HepG2 (cell line): Measurements from ENCODE around the gene RMI1. TPM values are rescaled to one million over a fixed set of nuclear protein-coding genes. Genes with fewer than 3 reads are reported as not detected.

Experiments used
- CREB1 ChIP-seq, 2 experiments: fragments of 450-650 bp in 1 of 2; IDR thresholded peaks; 2 replicates each; pipeline ENCODE4 v1.6.1; 2016 to 2017; ENCODE audit warnings: control low read depth in 1 of 2, mild to moderate bottlenecking in 1 of 2, missing compliant biosample characterization in 1 of 2, missing genetic modification characterization in 1 of 2
- DPF2 ChIP-seq: sonication (generic); formaldehyde crosslinking; IDR thresholded peaks from 2 replicates; pipeline ENCODE4 v1.4.0; 2020; ENCODE audit warnings: mild to moderate bottlenecking, low read depth, missing genetic modification reagents, borderline replicate concordance
- DR1 ChIP-seq: sonication (generic); formaldehyde crosslinking; IDR thresholded peaks from 2 replicates; pipeline ENCODE4 v1.8.0; 2021; ENCODE audit warnings: mild to moderate bottlenecking, missing genetic modification reagents, inconsistent platforms
- HOXD1 ChIP-seq: sonication (generic); formaldehyde crosslinking; IDR thresholded peaks from 2 replicates; pipeline ENCODE4 v1.5.0; 2020; ENCODE audit warnings: missing genetic modification reagents
- MTA1 ChIP-seq: sonication (generic); formaldehyde crosslinking; IDR thresholded peaks from 2 replicates; pipeline ENCODE4 v1.4.0; 2020; ENCODE audit warnings: missing genetic modification reagents, mild to moderate bottlenecking, borderline replicate concordance
- NRL ChIP-seq: sonication (generic); formaldehyde crosslinking; IDR thresholded peaks from 2 replicates; pipeline ENCODE4 v1.5.0; 2020; ENCODE audit warnings: missing genetic modification reagents, mild to moderate bottlenecking, moderate library complexity, borderline replicate concordance
- RBM39 ChIP-seq: fragments of 200-400 bp; formaldehyde crosslinking; IDR thresholded peaks from one replicate; pipeline ENCODE4 v1.6.1; 2018; ENCODE audit warnings: antibody characterized with exemption, mild to moderate bottlenecking, low read depth, low read length; ENCODE audit not compliant: poor library complexity, severe bottlenecking
- RCOR2 ChIP-seq: IDR thresholded peaks from 2 replicates; pipeline ENCODE4 v1.6.1; 2016; ENCODE audit warnings: missing biosample characterization, missing genetic modification reagents
- TARDBP ChIP-seq: sonication (generic); formaldehyde crosslinking; IDR thresholded peaks from 2 replicates; pipeline ENCODE4 v1.8.0; 2022; ENCODE audit warnings: mild to moderate bottlenecking, missing genetic modification reagents
- ZBTB1 ChIP-seq: sonication (generic); formaldehyde crosslinking; IDR thresholded peaks from 2 replicates; pipeline ENCODE4 v1.4.0; 2020; ENCODE audit warnings: missing genetic modification reagents, borderline replicate concordance
- ZNF138 ChIP-seq: sonication (generic); formaldehyde crosslinking; IDR thresholded peaks from 2 replicates; pipeline ENCODE4 v1.5.0; 2020; ENCODE audit warnings: mild to moderate bottlenecking, low read depth, missing genetic modification reagents
- ZNF512 ChIP-seq: sonication (generic); formaldehyde crosslinking; IDR thresholded peaks from 2 replicates; pipeline ENCODE4 v1.4.0; 2020; ENCODE audit warnings: mild to moderate bottlenecking, missing genetic modification reagents
- ZNF530 ChIP-seq: sonication (generic); formaldehyde crosslinking; IDR thresholded peaks from 2 replicates; pipeline ENCODE4 v1.5.0; 2020; ENCODE audit warnings: low read depth, mild to moderate bottlenecking, missing genetic modification reagents
- ZNF607 ChIP-seq: sonication (generic); formaldehyde crosslinking; IDR thresholded peaks from 2 replicates; pipeline ENCODE4 v1.5.1; 2020; ENCODE audit warnings: missing genetic modification reagents, mild to moderate bottlenecking, borderline replicate concordance
- ZNF746 ChIP-seq: sonication (generic); formaldehyde crosslinking; IDR thresholded peaks from 2 replicates; pipeline ENCODE4 v1.8.0; 2022; ENCODE audit warnings: mild to moderate bottlenecking, missing genetic modification reagents
- polyA plus RNA-seq, 8 experiments: library from polyadenylated mRNA; depleted of rRNA in 3 of 8; stranded (reverse) in 7 of 8; unstranded in 1 of 8; fragments of >200 nt; fragmentation: Illumina TruSeq in 4 of 8; extraction: Trizol in 4 of 8; gene quantifications; 2 replicates each; pipeline versions ENCODE4 v1.2.1 to v1.2.3, GENCODE V29; 2011 to 2016; ENCODE audit warnings: low read depth in 4 of 8, missing spikeins in 1 of 8, mixed read lengths in 1 of 8; ENCODE audit not compliant: insufficient read depth in 1 of 8
- total RNA-seq, 5 experiments: library from RNA; depleted of rRNA; stranded (reverse); fragments of >200 nt; fragmentation: Illumina TruSeq; extraction: Trizol; gene quantifications; 2 replicates each; pipeline ENCODE4 v1.2.3, GENCODE V29; 2016; ENCODE audit warnings: low read depth in 1 of 5
- TF ChIP-seq, protein P1 (sequence below): sonication (generic); formaldehyde crosslinking; IDR thresholded peaks from 2 replicates; pipeline ENCODE4 v1.4.0; 2020; ENCODE audit warnings: mild to moderate bottlenecking, low read depth, missing genetic modification reagents
- TF ChIP-seq, protein P2 (sequence below): sonication (generic); formaldehyde crosslinking; IDR thresholded peaks from 2 replicates; pipeline ENCODE4 v1.8.0; 2022; ENCODE audit warnings: mild to moderate bottlenecking, missing genetic modification reagents
- TF ChIP-seq, protein P3 (sequence below): sonication (generic); formaldehyde crosslinking; IDR thresholded peaks from 2 replicates; pipeline ENCODE4 v1.5.0; 2020; ENCODE audit warnings: missing genetic modification reagents
- TF ChIP-seq, protein P4 (sequence below): IDR thresholded peaks from 2 replicates; pipeline ENCODE4 v1.6.1; 2016; ENCODE audit warnings: missing compliant biosample characterization, missing genetic modification reagents, borderline replicate concordance
- TF ChIP-seq, protein P5 (sequence below): sonication (generic); formaldehyde crosslinking; IDR thresholded peaks from 2 replicates; pipeline ENCODE4 v1.4.0; 2020; ENCODE audit warnings: missing genetic modification reagents, borderline replicate concordance

RMI1 gene
- total and polyA plus RNA-seq, 2 of the 13 experiments (the other 11 are each of a cell fraction or from before 2014, with no cell fraction given): 0.54 to 3.7 TPM

DNA sequence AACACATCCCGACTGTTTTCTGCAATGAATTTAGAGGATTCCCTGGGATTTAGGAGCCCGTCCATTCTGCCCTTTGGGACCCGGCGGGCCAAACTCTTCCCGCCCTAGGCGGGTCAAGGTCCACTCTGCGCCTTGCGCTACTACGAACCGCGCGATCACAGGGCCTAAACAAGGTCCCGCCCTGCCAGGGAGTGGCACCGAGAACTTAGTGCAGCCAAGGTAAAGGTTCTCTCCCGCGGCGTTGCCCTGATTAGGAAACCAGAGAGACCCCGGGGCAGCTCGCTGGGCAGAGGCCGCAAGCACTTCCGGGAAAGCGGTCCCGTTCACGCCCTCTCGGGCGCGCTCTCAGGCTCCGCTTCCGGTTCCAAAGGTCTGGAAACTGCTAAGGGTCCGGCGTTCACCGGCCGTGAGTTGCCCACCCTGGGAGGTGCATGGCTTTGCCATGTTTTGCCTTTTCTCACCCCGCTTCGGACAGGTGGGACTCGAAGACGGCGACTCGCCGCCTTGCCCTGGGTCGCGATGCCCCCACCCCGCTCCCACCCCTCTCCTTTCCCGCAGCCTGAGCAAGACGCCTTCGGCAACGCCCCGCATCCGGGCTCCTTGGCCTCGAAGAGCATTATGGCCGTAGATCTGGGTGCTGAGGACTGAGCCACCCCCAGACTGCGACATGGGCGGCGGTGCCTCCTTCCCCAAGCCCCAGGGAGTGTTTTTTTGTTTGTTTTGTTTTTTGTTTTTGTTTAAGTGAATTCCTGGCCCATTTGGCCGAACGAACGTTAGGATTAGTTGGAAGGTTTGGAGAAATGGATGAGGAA, 24.0 kb upstream of the RMI1 start (continued):
- TF ChIP-seq ZBTB1 (CRISPR knock-in tag): no peak
- TF ChIP-seq DPF2: no peak
- 0 out of 2 replicates have a peak, but pooled peaks have one; percentile 29 for TF ChIP-seq ZNF530 (CRISPR knock-in tag)
- TF ChIP-seq CREB1 (IDR thresholded peaks at IDR 0.05): no peak
- TF ChIP-seq CREB1 (CRISPR knock-in tag; IDR thresholded peaks at IDR 0.05): peak; percentile 35; the same call in 1 of the 2 replicates
- TF ChIP-seq, protein P1, sequence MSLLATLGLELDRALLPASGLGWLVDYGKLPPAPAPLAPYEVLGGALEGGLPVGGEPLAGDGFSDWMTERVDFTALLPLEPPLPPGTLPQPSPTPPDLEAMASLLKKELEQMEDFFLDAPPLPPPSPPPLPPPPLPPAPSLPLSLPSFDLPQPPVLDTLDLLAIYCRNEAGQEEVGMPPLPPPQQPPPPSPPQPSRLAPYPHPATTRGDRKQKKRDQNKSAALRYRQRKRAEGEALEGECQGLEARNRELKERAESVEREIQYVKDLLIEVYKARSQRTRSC (CRISPR knock-in tag): no peak
- TF ChIP-seq MTA1 (CRISPR knock-in tag): peak; percentile 85; the same call in 1 of the 2 replicates
- TF ChIP-seq RBM39: peak; percentile 76
- TF ChIP-seq, protein P2, sequence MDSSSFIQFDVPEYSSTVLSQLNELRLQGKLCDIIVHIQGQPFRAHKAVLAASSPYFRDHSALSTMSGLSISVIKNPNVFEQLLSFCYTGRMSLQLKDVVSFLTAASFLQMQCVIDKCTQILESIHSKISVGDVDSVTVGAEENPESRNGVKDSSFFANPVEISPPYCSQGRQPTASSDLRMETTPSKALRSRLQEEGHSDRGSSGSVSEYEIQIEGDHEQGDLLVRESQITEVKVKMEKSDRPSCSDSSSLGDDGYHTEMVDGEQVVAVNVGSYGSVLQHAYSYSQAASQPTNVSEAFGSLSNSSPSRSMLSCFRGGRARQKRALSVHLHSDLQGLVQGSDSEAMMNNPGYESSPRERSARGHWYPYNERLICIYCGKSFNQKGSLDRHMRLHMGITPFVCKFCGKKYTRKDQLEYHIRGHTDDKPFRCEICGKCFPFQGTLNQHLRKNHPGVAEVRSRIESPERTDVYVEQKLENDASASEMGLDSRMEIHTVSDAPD (CRISPR knock-in tag): peak; percentile 77
- TF ChIP-seq RCOR2 (CRISPR knock-in tag): peak; percentile 33; the same call in 1 of the 2 replicates
- no peak; the same call in 1 of the 2 replicates for TF ChIP-seq ZNF512 (CRISPR knock-in tag)
- TF ChIP-seq, protein P3, sequence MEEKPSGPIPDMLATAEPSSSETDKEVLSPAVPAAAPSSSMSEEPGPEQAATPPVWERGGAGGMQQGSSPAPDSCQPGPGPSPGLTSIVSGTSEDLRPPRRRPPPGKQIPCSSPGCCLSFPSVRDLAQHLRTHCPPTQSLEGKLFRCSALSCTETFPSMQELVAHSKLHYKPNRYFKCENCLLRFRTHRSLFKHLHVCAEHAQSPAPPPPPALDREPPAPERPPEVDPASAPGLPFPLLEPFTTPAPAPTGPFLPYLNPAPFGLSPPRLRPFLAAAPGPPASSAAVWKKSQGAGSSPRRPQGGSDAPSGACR (CRISPR knock-in tag): peak; percentile 63; the same call in 1 of the 2 replicates
- peak; percentile 68 for TF ChIP-seq HOXD1 (CRISPR knock-in tag)
- peak; percentile 81 for TF ChIP-seq DR1 (CRISPR knock-in tag)
- TF ChIP-seq ZNF607 (CRISPR knock-in tag): 0 out of 2 replicates have a peak, but pooled peaks have one; percentile 67
- TF ChIP-seq ZNF746: peak; percentile 83; the same call in 1 of the 2 replicates
- peak; percentile 49; the same call in 1 of the 2 replicates for TF ChIP-seq TARDBP
- TF ChIP-seq, protein P4, sequence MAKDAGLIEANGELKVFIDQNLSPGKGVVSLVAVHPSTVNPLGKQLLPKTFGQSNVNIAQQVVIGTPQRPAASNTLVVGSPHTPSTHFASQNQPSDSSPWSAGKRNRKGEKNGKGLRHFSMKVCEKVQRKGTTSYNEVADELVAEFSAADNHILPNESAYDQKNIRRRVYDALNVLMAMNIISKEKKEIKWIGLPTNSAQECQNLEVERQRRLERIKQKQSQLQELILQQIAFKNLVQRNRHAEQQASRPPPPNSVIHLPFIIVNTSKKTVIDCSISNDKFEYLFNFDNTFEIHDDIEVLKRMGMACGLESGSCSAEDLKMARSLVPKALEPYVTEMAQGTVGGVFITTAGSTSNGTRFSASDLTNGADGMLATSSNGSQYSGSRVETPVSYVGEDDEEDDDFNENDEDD (CRISPR knock-in tag): peak; percentile 91
- TF ChIP-seq ZNF138 (CRISPR knock-in tag): no peak; the same call in 1 of the 2 replicates
- TF ChIP-seq NRL (CRISPR knock-in tag): peak; percentile 89; the same call in 1 of the 2 replicates
- TF ChIP-seq, protein P5, sequence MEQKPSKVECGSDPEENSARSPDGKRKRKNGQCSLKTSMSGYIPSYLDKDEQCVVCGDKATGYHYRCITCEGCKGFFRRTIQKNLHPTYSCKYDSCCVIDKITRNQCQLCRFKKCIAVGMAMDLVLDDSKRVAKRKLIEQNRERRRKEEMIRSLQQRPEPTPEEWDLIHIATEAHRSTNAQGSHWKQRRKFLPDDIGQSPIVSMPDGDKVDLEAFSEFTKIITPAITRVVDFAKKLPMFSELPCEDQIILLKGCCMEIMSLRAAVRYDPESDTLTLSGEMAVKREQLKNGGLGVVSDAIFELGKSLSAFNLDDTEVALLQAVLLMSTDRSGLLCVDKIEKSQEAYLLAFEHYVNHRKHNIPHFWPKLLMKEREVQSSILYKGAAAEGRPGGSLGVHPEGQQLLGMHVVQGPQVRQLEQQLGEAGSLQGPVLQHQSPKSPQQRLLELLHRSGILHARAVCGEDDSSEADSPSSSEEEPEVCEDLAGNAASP (CRISPR knock-in tag): peak; percentile 52
